Stimulated activated CD4-positive, alpha-beta T cell treated with anti-CD3 and anti-CD28 coated beads, TNF-alpha, amount 100 ng/mL, for 1 hour (primary cell): ENCODE results near the gene TTLL1.

Source experiments
- DNase-seq, 3 donors: peaks; one replicate each; pipeline ENCODE4 v3.0.0-alpha.2; 2020; ENCODE audit warnings: low read depth in 3 of 3, low spot score in 1 of 3

The TTLL1 gene

DNA sequence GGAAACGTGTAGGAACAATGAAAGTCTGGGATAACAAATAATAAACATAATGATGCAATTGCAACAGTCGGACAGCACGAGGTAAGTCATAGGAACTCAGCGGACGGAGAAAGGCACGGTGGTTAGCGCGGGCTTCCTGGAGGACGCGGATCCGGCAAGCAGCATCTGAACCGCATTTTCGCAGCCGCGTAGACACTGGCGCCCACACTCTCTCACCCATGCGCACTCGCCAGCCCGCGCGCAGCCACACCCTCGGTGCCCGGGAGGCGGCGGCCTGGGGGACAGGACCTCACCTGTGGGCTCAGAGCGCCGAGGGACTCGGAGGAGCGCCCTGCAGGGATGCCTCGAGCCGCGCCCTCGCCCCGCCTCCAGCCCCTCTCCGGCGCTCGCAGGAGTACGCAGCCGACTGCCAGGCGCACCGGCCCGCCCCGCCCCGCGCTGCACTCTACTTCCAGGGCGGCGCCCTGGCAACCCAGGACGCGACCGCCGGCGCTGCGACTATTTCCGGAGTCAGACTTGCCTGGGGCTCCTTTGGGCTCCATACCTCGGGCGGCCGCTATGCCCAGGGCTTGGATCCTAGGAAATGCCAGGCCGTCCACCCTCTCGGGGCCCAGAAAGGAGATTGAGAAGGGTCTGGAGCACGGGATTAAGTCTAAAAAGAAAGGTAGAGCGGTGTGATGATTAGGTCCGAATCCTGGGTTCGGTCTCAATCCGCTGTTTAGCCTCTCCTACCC lies at the start of gene TTLL1:
TSS of gene TTLL1 (minus strand) at position 408 of the 734 bp plus-strand sequence. CDS start 13,805 bp downstream, outside the sequence.
- peak; percentile 60 to 82 (median 64) for DNase-seq

DNA sequence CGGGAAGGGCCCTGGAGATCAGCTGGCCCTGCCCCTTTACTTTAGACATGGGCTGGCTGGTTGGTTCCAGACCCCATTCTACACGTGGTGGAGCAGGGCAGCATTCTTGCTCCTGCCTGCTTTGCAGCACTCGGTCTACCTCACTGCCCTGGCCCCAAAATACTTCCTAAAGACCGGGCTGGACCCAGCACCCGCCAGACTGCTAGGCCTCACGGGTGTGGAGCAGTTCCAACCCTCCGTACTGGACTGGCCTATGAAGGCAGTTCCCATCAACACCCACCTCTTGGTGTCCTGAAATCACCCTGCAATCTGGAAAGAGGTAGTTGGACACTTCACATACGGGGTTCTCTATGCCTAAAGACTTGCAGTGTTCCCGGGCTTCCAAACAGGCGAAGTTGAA lies 47.6 kb upstream of the TTLL1 start:
- DNase-seq, result no peak

DNA sequence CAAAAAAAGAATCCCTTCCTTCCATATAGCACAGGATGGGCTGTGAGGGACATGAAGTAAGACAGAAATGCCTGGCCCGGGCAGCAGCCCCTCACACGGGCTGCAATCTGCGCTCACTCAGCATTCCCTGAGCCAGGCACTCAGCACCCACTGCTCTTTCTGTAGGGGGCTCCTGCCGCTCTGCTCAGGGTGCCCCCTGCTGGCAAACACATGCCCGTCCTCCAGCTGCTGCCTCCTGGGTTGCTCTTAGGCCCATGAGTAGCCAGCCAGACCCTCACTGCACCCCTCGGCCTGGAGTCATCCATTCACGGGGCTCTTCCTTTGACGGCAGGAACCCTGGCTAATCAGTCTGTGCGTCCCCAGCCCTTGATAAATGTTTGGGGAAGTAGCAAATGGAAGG lies 47.1 kb upstream of the TTLL1 start:
- DNase-seq, result peak in 1 of 3 donors; percentile 5

DNA sequence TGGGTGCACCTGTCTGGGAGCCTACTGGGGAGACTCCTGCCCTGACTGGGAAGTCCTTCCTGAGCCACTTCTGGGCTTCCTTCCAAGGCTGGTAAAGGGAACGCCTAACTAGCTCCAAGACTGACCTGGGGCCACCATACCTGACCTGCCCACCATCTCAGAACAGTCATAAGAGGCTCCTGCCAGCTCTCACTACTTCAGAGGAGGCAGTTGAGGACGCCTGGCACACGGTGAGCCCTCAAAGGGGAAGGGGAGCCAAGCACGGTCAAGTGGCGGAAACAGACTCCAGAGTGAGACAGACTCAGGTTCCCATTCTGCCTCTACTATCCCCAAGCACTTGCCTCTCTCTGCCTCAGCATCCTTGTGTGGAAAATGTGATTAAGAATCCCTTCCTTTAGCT lies 46.4 kb upstream of the TTLL1 start:
- no peak for DNase-seq

DNA sequence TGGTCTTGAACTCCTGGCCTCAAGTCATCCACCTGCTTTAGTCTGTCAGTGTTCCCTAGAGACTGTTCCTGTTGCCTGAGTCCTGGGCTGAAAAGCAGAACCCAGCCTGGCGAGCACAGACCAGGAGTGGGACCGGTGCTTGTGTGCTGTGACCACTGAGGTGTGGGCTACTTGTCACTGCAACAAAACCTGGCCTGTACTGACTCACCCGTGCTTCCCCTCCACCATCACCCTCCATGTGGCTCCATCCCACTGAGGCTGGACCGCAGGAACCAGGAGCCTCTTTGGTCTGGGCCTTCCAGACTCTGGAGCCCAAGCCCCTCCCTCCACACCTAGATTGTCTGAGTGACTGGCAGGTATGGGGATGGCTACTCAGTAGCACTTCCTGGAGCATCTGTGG lies 45.4 kb upstream of the TTLL1 start:
- no peak for DNase-seq

DNA sequence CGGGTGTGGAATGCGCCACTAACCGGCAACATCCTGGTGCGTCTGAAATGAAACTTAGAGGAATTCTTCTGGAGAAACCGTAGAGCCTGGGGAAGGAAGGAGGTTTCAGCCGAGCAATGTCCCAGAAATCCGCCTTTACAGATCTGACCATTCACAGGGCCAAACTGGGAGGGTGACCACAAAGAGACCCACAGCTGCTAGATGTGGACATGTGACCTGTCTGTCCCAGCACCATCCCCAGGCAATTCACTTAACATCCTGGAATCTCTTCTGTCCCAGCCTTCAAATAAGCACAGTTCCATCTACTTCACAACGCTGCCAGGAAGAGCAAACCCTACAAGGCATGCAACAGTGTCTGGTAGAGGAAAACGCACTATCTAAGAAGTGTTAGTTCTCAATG lies 44.2 kb upstream of the TTLL1 start:
- no peak for DNase-seq

DNA sequence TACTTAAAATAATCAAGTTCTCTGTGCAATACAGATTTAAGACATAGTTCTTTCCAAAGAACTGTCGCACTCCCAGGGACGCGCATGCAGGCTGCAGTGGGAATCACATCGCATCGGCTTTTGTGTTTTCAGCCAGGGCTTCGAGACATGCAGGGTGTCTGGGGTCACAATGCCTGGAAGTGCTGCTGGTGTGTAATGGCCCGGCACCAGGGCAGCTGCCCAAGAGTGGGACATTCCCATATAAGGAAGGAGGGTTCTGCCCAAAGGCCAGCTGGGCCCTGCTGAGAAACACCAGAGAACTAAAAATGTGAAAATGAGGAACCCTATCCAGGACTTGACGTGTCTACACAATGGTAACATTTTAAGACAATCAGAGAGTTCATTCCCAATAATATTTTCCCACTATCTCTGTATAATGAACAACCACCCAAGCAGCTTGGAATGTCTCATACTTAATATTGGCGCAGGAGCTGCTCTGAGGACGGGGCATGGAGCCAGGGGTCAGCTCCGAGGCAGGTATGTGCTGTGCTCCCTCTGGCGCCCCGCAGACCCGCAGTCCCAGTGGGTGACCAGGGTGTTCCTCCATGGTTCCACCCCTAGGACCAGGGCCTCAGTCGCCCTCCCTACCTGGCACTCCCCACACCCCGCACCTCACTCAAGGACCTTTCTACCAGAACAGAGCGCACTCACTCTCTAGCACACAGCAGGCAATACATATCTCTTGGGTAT lies 42.7 kb upstream of the TTLL1 start:
- DNase-seq, result no peak

DNA sequence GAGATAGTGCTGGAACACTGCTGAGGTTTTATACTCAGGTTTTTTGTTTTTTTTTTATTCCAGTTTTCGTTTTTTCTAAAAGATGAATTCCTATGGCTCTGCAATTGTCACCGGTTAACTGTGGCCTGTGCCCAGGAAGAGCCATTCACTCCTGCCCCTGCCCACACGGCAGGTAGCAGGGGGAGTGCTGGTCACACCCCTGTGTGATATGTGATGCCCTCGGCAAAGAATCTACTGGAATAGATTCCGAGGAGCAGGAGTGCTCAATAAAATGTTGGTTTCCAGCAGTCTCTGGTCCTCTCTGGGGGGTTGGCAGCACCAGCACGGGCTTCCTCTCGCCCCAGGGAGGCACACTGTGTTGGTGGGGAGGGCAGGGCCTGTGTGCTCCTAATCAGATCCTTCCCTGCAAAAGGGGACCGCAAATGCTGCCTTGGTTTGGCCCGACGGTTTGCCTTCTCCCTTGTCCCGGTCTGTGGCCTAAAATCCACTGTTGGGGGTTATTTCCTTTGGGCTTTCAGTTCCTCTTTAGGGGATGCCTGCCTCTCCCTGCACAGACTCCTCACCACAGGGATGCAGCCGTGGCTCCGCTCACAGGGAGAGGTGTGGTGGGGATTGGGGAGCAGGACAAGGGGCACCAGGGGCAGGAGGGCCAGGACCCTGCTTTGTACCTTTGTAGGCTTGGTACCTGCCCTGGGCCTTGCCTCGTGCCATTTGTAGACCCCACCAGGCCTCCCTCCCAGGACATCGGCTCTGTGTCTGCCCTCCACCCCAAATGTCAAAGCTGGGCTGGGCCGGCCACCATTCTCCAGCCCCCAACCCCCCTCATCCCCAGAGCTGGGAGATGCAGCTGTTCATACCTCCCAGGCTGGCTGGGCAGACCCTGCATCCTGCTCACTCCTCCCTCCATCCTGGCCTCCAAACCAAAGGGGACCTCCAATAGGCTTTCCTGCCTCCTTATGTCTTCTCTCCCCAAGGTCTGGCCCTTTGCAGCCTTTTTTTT lies 40.5 kb upstream of the TTLL1 start:
- DNase-seq, result no peak

DNA sequence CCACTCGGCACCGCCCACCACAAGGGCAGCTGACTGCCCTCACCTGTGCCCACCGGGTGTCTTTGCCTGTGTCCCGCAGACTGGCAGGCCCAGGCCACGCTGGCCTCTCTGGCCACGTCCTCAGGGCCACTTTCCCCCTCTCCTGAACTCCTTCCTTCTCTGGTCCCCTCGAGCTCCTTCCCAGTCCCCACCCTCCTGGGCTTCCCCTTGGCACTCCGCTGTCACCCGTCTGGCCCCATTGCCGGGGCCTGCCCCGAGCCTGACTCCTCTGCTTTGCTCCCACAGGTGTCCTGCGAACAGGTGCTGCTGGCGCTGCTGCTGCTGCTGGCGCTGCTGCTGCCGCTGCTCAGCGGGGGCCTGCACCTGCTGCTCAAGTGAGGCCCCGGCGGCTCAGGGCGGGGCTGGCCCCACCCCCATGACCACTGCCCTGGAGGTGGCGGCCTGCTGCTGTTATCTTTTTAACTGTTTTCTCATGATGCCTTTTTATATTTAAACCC lies 39.8 kb upstream of the TTLL1 start:
- DNase-seq, result no peak

DNA sequence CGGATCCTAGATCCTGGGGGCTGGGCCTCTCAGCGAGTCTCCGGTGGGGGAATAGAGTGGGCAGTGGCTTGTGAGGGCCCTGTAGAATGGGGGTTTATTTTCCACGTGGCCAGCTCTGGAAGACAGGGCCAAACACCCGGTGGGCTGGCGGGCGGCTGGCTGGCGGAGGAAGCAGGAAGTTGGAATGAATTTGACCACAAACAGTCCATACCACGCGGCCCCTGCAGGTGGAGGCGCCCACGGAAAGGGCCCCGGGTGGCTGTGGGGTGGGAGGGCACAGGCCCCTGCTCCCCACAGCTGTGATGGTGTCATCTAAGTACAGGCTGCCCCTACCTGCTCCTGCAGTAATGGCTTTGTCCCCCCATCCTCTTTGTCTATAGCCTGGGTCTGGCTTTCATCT lies 38.9 kb upstream of the TTLL1 start:
- no peak for DNase-seq

DNA sequence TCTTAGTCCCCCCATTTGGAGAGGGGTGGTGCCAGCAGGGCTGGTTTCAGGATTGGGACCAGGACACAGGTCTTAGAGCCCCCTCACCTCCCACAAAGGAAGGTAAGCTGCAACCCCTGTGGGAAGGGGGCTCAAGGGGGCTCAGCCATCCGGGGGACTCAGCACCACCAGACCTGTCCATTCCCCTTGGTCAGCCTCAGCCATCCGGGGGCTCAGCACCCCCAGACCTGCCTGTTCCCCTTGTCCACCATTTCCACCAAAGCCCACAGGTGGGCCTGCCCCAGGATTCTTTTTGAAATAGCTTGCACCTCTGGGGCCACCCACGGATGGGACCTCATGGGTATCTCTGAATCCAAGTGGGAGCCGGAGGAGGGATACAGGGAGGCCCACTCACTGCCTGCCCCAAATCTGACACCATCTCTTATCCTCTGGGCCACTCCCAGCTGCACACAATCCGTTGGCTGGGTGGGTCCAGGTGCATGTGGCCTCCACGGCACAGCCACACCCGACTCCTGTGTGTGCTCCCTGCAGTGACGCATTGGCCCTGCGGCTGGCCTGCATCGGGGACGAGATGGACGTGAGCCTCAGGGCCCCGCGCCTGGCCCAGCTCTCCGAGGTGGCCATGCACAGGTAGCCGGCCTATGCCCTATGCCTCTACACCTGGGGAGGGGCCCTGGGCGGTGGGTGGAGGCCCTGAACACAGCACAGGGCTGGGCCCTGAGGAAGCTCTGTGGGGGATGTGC lies 38.1 kb upstream of the TTLL1 start:
- no peak for DNase-seq

DNA sequence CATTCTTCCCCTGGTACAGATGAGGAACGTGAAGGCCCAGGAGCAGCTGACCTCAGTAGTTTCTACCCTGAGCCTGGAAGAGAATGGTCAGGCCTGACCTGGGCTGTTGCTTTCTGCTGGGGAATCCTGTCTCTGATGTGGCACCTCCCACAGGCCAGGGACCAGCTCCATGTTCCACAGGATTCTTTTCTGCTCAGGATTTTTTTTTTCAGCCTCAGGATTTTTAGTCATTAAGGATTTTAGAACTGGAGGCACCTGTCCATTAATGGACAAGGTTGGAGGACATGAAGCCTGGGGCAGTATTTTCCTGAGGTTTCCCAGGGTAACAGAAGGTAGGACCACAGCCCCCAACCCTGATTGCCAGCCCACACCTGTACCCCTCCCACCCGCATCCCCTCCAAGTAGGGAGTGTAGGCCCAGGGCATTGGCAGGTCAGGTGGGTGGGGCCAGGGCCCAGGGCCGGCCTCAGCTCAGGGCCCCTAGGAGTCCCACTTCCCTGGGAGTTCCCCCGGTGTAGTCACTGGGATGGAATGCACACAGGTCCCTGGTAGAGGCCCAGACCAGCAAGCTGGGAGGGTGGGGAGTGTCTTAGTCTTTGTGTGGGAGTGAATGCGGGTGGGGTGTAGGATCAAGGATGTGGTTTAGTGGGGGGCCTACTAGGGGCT lies 37.4 kb upstream of the TTLL1 start:
- DNase-seq, result no peak

DNA sequence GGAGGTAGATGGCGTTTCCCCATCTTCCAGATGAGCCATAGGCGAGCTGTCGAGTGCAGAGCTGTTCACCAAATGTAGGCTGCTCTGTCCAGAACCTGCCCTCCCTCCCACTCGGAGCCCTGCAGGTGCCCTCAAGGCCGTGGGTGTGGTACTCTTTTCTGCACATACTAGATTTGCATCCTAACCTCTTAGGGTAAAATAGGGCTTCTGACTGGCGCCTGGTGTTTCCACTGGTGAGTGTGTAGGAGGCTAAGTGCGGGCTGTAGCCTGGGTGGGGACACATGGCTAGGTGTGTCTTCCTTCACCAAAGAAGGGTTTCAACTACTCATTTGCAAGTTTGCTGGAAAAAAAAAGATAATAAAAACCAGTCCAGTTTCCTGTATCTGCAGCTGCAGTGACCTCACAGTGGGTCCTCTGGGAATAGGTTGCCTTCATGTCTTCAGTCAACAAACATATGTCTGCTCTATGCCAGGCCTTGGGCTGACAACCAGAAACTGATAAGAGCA lies 29.8 kb upstream of the TTLL1 start:
- no peak for DNase-seq

DNA sequence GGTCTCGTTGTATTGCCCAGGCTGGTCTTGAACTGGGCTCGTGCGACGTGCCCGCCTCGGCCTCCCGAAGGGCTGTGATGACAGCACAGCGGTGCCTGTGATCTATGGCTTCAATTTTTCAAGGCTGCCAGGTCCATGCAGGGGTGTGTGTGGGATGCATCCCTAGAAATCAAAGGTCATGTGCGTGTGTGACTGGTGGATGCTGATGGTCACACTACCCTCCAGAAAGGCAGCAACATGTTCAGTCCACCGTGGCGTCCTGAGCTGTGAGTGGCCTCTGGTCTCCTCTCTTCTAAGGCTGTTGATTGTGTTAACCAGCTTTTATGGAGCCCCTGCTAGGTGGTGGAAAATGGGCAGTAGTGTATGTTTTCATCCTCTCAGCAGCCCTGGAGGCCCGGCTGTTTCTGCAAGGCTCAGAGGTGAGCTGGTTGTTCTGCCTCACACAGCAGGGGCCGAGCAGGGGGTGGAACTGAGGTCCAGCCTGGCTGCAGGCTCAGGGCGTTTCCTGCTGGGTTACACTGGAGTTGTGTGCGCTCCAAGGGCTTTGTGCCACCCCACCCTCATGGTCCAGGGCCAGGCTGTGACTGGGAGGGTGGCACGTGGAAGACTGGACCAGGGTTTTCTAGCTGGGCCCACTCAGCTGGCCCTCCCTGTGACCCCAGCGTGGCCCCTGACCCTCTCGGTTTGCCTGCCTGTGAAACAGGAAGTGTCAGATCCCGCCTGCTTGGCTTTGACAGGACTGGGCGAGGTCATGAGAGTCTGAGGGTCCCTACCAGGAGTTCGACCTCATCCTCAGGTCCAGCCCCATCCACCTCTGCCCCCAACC lies 29.0 kb upstream of the TTLL1 start:
- no peak for DNase-seq

DNA sequence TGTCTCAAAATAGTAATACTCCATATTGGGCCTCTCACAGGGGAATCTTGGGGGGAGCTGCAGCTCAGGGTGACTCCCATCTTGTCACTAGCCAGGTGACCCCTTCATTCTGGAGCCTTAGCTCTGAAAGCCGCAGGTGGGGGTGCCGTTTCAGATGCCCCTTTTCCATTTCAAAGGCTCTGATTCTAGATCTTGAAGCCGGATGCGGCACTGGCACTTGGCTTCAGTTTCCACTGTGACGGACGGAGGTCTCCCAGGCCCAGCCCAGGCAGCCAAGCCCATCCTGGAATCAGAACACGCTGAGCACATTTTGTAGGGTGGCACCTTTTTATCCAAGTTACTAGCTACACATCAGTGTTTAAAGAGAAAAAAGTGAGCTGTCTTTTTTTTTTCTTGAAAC lies 27.7 kb upstream of the TTLL1 start:
- no peak for DNase-seq

DNA sequence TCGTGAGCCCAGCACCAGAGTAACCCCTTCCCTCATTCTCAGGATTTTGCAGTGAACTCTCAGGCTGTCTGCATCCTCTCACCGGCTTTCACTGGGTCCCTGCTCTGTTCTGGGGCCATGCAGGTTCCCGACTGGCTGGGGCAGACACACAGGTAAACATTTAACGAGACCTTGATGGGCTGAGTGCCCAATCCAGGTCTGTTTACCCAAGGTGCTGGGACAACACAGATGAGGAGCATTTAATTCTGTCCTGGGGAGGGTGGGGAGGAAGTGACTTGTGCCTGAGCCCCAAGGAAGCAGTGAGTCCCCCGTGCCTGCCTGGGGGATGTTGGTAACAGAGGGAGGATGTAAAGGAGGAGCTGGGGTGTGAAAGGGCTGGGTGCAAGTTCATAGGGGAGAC lies 25.8 kb upstream of the TTLL1 start:
- no peak for DNase-seq

DNA sequence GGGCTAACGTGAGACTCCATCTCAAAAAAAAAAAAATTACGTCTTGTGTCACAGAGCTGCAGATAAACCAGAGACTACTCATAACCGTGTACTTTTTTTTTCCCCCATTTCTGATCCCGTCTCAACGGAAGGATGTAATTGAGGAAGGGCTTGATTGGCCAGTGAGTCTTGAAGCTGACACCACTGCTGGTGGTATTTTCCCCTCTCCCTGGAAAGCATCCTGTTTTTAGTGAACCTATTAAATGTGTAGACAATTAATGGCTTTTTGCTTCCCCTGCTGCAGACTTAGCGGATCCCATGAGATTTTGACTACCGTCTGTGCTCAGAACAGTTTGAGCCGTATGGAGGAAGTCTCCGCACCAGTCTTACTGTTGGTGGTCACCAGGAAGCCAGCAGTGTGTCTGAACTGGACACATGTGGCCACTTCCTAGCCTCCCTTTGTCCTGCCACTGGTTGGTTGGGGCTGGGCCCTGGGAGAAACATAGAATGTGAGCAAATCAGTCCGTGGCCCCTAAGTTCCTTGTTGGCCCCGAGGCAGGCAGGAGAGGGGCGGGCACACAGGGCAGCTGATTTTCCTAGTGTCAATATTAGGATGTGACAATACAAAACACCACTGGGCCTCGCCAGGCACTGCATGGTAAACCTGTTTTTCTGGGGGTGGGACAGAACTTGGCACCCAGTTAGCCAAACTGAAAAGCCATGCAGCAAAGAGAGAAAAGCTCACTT lies 24.5 kb upstream of the TTLL1 start:
- DNase-seq, result no peak

DNA sequence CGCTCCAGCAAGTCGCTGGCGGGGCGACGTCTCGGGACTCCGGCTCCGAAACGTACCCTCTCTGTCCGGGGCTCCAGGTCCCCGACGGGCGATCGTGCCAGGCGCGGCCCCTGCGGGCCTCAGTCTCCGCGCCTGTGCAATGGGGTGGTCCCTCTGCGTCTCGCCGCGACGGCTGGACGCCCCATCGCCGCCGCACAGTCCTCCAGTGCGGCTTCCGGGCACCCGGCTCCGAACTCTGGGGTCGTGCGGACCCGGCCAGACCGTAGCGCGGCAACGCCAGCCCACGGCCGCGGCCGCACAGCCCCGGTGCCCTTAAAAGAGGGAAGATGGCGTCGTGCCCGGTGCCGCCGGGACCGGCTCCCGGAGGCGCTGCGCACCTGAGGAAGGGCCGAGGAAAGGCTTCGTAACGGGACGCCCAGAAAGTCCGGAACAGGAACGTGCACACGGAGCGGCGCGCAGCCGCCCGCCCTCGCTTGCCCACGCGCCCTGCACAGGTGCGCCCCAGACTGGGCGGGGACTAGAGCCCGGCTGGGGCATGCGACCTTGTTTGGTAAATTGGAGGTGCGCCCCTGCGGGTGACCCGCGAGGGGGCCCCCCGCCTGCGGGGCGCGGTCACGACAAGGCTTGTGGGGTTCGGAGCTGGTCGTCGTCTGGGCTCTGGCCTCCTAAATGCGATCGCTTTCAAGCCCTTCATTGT lies 21.9 kb upstream of the TTLL1 start:
- peak in 2 of 3 donors; percentile 29 to 30 for DNase-seq
